BE2C (cell line): ENCODE results near the gene PTPN9.

Experiments
- DNase-seq: peaks from one replicate; pipeline ENCODE4 v3.0.0-alpha.2; 2020
- H3K27me3 ChIP-seq: fragments of 250-450 bp; sonication (Bioruptor Pico); 2 replicates; pipeline ENCODE4 v1.5.1; 2020; ENCODE audit warnings: mild to moderate bottlenecking
- H3K36me3 ChIP-seq: fragments of 250-450 bp; sonication (Bioruptor Pico); 2 replicates; pipeline ENCODE4 v1.5.1; 2020; ENCODE audit warnings: mild to moderate bottlenecking
- H3K4me1 ChIP-seq: fragments of 250-450 bp; sonication (Bioruptor Pico); 2 replicates; pipeline ENCODE4 v1.5.1; 2020
- H3K4me3 ChIP-seq: 2 replicates; pipeline ENCODE4 v1.5.1; 2011; ENCODE audit warnings: low read depth, low read length
- H3K9me3 ChIP-seq: fragments of 250-450 bp; sonication (Bioruptor Pico); 2 replicates; pipeline ENCODE4 v1.5.1; 2020
- CTCF ChIP-seq: IDR thresholded peaks from 2 replicates; pipeline ENCODE4 v1.5.1; 2012; ENCODE audit warnings: mild to moderate bottlenecking, low read depth, low read length

The PTPN9 gene

GRCh38 chr15:75616766-75617165, 37.7 kb upstream of the PTPN9 start:
- H3K36me3 ChIP-seq, result peaks cover 28% of the 10 kb centered on the region
- H3K27me3 ChIP-seq, result no peaks in the 10 kb centered on the region
- H3K4me3 ChIP-seq, result no peak overlapping the region
- no peak for DNase-seq
- H3K9me3 ChIP-seq, result no peaks in the 10 kb centered on the region
- no peak for TF ChIP-seq CTCF
- H3K4me1 ChIP-seq, result no peaks in the 10 kb centered on the region

- no peak for TF ChIP-seq CTCF
- Histone ChIP-seq H3K36me3 (peaks cover 29% of the 10 kb centered on the region), H3K4me3 (no peak overlapping the region), H3K4me1 (no peaks in the 10 kb centered on the region), H3K27me3 (no peaks in the 10 kb centered on the region), H3K9me3 (no peaks in the 10 kb centered on the region)
- DNase-seq, result no peak
These were observed 27.9 kb upstream of the PTPN9 start for GRCh38 chr15:75606711-75607699.

GRCh38 chr15:75606026-75606425, 26.9 kb upstream of the PTPN9 start:
- Histone ChIP-seq H3K27me3 (no peaks in the 10 kb centered on the region), H3K4me3 (no peak overlapping the region), H3K9me3 (no peaks in the 10 kb centered on the region), H3K4me1 (no peaks in the 10 kb centered on the region), H3K36me3 (peaks cover 29% of the 10 kb centered on the region)
- DNase-seq, result no peak
- TF ChIP-seq CTCF, result no peak

GRCh38 chr15:75599401-75599800, 20.3 kb upstream of the PTPN9 start:
- no peak overlapping the region for H3K4me3 ChIP-seq
- no peaks in the 10 kb centered on the region for H3K9me3 ChIP-seq
- no peaks in the 10 kb centered on the region for H3K27me3 ChIP-seq
- H3K4me1 ChIP-seq, result no peaks in the 10 kb centered on the region
- TF ChIP-seq CTCF, result no peak
- DNase-seq, result no peak
- peaks cover 10% of the 10 kb centered on the region for H3K36me3 ChIP-seq

GRCh38 chr15:75598361-75598760, 19.2 kb upstream of the PTPN9 start:
- peaks cover 10% of the 10 kb centered on the region for H3K36me3 ChIP-seq
- H3K27me3 ChIP-seq, result no peaks in the 10 kb centered on the region
- H3K4me3 ChIP-seq, result no peak overlapping the region

More at GRCh38 chr15:75598361-75598760, 19.2 kb upstream of the PTPN9 start:
- no peaks in the 10 kb centered on the region for H3K9me3 ChIP-seq
- no peaks in the 10 kb centered on the region for H3K4me1 ChIP-seq
- DNase-seq, result no peak
- no peak for TF ChIP-seq CTCF
